ENCODE data around the gene TP53AIP1.
"Not testable (repeated sequence)": the region's sequence is repeated elsewhere in the genome, so short reads cannot be mapped to it uniquely, and the experiment has no call there.

The TP53AIP1 gene

DNA sequence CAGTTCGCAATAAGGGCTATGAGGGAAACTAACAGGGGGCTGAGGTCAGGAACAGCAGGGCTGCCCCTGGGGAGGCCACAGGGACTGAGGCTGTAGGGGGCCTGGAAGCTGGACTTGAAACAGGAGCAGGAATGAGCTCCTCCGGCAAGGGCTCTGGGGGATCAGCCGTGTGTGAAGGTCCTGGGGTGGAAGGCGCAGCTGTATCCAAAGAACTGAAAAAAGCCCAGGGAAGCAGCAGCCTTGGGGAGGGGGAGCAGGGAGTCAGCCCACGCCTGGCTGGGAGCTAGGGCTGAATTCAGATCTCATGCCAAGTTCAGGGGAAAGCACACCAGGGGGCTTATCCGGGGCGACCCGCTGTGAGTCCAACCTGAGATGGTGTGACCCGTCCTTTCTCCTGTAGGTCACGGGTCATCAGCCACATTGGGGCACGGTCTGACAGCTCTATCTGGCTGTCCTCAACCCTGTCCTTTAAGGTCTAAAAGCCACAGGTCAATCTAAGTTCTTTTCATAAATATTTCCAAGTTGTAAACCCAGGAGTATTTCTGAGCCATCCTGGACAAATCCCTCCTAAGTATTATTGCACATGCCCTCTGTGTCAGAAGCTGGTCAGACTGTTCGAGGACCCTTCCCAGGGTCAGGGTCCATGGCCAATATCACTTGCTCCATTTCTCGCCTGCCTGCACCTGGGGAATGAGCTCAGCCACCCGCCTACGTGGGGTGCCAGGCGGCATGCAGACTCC lies 18.0 kb downstream of the TP53AIP1 start:
- no peak for DNase-seq

GRCh38 chr11:128924104-128924503 lies 18.6 kb downstream of the TP53AIP1 start:
- DNase-seq = no peak

- DNase-seq = no peak
These were observed 20.9 kb downstream of the TP53AIP1 start for GRCh38 chr11:128921793-128922192.

- no peak for DNase-seq
These were observed 22.0 kb downstream of the TP53AIP1 start for GRCh38 chr11:128920666-128921065.

DNA sequence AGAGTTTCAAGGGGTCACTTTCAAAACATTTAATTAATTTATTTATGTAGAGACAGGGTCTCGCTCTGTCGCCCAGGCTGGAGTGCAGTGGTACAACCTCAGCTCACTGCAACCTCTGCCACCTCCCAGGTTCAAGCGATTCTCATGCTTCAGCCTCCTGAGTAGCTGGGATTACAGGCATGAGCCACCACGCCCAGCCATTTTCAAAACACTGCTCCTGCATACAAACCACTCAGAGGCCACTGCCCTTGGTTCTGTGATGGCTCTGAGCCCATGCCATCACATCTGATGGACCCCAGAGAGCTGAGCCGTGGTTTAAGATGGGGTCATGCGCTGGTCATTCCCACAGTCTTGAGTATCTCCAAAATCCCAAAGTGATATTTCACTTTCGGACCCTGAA lies 23.0 kb downstream of the TP53AIP1 start:
- DNase-seq = not testable (repeated sequence)

GRCh38 chr11:128919216-128919615 lies 23.5 kb downstream of the TP53AIP1 start:
- no peak for DNase-seq

DNA sequence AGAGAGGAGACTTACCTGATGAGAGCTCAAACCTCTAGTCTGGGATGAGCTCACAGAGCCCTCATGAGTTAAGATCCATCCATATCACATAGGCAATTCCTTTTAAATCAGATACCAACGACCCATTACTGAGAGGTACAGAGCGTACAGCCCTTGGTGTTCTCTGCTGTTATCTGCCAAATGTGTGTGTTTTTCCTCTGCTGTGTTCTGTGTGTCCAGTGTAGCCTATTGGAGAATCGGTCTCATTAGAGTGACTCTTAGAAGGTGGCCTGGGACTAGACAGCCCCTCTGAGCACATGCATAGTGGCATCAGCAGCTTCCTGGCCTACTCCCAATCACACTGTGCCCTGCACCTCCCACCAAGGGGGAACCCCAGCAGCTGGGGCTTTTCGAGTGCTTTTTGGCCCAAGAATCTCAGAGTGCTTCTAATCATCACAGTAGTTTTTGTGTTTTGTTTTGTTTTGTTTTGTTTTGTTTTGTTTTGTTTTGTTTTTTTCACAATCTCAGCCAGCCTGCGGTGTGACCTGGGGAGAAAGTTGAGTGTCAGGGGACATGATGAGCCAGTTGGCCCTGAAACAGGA lies 25.4 kb downstream of the TP53AIP1 start:
- no peak for DNase-seq

DNA sequence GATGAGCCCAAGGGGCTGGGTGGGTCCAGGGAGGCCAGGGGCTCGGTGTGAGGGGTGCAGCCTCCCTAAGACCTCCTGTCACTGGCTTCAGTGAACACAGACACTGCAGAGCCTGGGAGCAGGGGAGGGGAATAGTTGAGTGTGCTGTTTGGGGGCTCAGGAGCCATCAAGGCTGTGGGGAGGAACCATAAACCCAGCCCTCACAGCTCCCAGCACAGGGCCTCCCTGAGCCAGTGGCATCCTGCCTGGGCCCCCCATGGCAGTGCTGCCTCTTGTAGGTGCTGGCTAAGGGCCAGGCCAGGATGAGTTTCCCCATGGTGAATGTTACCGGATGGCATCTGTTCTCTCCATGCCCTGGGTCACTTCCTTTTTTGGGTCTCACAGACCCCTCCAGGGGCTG lies 26.0 kb downstream of the TP53AIP1 start:
- DNase-seq = no peak

DNA sequence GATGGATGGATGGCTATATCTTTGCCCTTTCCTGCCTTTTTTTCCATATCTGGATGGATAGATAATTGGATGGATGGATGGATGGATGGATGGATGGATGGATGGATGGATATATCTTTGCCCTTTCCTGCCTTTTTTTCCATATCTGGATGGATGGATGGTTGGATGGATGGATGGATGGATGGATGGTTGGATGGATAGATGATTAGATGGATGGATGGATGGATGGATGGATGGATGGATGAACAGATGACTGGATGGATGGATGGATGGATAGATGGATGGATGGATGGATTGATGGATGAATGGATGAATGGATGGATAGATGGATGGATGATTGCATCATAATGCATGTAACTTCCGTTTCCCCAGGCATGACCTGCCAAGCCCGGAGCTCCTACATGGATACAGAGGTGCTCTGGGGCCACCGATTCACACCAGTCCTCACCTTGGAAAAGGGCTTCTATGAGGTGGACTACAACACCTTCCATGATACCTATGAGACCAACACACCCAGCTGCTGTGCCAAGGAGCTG lies 26.6 kb downstream of the TP53AIP1 start:
- no peak for DNase-seq

DNA sequence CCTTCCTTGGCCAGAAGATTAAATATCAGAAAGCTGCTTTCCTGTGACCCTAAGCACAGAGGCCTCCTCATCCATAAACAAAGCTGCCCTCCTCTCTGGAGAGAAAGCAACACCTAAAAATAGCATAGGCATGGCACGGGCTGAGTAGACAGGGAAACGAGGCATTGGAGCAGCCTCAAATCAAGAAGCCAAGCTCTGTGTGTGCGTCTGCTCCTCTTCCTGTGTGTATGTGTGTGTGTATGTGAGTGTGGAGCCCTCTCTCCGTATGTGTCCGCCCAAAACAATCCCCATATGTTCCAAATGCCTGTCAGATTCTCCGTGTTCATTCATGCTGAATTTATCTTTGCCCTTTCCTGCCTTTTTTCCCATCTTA lies 27.5 kb downstream of the TP53AIP1 start:
- DNase-seq = no peak

GRCh38 chr11:128914216-128915148 lies 28.2 kb downstream of the TP53AIP1 start:
- DNase-seq = no peak

DNA sequence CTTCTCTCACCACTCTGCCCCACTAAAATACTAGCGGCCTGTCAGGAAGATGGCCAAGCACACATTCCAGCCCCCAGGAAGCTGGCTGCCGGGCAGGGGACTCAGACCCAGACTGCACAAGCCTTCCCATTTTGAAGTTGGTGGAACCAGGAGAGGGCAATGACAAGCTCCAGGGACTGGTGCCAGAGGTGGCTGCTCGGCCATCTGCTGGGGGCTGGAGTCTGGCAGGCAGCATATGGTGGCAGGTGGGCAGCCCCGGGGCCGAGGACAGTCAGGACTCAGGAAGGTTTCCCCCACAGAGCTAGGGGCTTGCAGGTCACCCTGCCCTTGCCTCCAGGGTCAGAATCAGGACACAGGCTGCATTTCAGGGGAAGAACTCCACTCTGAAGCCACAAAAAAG lies 28.9 kb downstream of the TP53AIP1 start:
- DNase-seq = no peak

DNA sequence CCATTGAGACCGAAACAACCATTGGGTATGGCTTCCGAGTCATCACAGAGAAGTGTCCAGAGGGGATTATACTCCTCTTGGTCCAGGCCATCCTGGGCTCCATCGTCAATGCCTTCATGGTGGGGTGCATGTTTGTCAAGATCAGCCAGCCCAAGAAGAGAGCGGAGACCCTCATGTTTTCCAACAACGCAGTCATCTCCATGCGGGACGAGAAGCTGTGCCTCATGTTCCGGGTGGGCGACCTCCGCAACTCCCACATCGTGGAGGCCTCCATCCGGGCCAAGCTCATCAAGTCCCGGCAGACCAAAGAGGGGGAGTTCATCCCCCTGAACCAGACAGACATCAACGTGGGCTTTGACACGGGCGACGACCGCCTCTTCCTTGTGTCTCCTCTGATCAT lies 31.0 kb downstream of the TP53AIP1 start:
- no peak for DNase-seq

- no peak for DNase-seq
These were observed 31.4 kb downstream of the TP53AIP1 start for GRCh38 chr11:128911239-128911638.

DNA sequence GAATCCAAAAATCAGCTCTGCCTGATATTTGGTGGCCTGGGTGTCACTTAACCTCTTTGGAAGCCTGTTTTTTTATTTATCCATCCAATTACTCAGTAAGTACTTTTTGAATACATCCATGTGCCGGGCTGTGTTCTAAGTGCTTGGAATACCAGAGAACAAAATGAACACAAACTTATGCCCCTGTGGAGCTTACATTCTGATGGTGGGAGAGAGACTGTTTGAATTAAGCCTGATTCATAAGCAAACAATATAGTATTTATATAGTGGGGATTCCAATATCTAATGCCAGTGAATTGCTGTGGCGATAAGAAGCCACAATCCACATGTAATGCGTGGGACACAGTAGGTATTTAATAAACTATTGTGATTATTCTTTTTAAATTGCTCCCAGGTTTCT lies 32.1 kb downstream of the TP53AIP1 start:
- DNase-seq = no peak

DNA sequence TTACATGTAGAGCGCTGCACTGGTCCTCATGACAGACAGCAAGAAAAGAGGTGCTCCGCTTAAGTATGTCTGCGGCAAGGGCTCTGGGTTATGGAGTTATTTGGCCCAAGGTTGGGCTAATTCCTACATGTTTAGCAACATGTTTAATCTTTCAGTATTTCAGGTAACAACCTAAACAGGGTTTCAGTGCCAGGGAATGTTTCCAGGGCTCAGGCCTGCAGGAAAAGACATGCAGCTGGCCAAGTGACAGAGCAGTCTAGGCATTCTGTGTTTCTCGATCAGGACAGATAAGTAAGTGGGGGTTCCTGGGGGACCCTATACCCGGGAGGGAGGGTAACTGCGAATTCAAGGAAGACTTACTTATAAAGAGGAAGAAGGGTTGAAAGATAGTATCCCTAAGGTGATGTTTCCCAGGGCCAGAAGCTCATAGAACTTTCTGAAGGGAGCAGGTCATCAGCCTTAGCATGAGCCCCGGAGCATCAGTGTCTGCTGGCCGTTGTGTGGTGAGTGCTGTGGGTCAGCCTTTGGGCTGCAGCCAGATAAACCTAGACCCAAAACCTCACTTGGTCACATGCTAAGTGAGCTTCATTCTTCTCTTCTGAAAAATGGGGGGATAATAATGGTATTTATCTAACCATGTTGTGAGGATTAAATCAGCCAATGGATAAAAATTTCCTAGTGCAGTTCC lies 33.1 kb downstream of the TP53AIP1 start:
- DNase-seq = no peak

GRCh38 chr11:128908391-128909246 lies 34.1 kb downstream of the TP53AIP1 start:
- no peak for DNase-seq

DNA sequence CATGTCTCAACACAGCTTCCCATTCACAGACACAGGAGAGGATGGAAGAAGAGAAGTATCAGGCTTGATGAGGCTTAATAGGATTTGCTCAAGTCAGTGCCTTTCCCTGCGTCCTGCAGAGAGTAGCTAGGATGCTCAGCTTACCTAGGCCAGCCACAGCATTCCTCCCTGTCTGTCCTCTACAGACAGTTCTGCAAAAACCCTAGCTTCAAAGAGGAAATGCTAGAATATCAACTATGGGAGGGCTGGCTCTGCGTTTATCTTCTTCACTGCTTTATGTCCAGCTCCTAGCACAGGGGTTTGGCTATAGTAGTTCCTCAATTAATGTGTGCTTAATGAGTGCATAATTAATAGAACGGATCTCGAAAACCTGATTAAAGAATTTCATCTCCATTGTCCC lies 35.1 kb downstream of the TP53AIP1 start:
- DNase-seq = no peak

- DNase-seq = no peak
These were observed 36.3 kb downstream of the TP53AIP1 start for GRCh38 chr11:128906185-128907050.

GRCh38 chr11:128905345-128906184 lies 37.1 kb downstream of the TP53AIP1 start:
- DNase-seq = no peak
